ENCODE results near the gene ERFL.
A peak's percentile ranks its signal among the peaks of the same experiment; 100 is the strongest.
"Not testable (repeated sequence)": the region's sequence is repeated elsewhere in the genome, so short reads cannot be mapped to it uniquely, and the experiment has no call there.

Gene ERFL

GRCh38 chr19:41941410-41942202, 13.4 kb upstream of the ERFL start:
- DNase-seq (ENCODE audit: low spot score) = no peak

GRCh38 chr19:41940731-41941409, 12.6 kb upstream of the ERFL start:
- no peak for DNase-seq (ENCODE audit: low spot score)

GRCh38 chr19:41939861-41940730, 11.8 kb upstream of the ERFL start:
- no peak for DNase-seq (ENCODE audit: low spot score)

- not testable (repeated sequence) for DNase-seq (ENCODE audit: low spot score)
Observed at GRCh38 chr19:41939209-41939608, 11.0 kb upstream of the ERFL start.

GRCh38 chr19:41937525-41938468, 9.5 kb upstream of the ERFL start:
- DNase-seq (ENCODE audit: low spot score) = no peak

GRCh38 chr19:41936961-41937360, 8.7 kb upstream of the ERFL start:
- no peak for DNase-seq (ENCODE audit: low spot score)

GRCh38 chr19:41936416-41936850, 8.2 kb upstream of the ERFL start:
- no peak for DNase-seq (ENCODE audit: low spot score)

- no peak for DNase-seq (ENCODE audit: low spot score)
Observed at GRCh38 chr19:41935760-41936415, 7.6 kb upstream of the ERFL start.

GRCh38 chr19:41934849-41935374, 6.7 kb upstream of the ERFL start:
- DNase-seq (ENCODE audit: low spot score) = peak; percentile 65

- no peak for DNase-seq (ENCODE audit: low spot score)
Observed at GRCh38 chr19:41933693-41934426, 5.6 kb upstream of the ERFL start.

- DNase-seq (ENCODE audit: low spot score) = no peak
Observed at GRCh38 chr19:41932720-41933332, 4.6 kb upstream of the ERFL start.

- DNase-seq (ENCODE audit: low spot score) = no peak
Observed at GRCh38 chr19:41932259-41932719, 4.0 kb upstream of the ERFL start.

- DNase-seq (ENCODE audit: low spot score) = no peak
Observed at GRCh38 chr19:41930926-41931592, 2.8 kb upstream of the ERFL start.

- DNase-seq (ENCODE audit: low spot score) = no peak
Observed at GRCh38 chr19:41930322-41930722, 2.1 kb upstream of the ERFL start.

- no peak for DNase-seq (ENCODE audit: low spot score)
Observed at GRCh38 chr19:41929536-41930071, 1.4 kb upstream of the ERFL start.

GRCh38 chr19:41928754-41929535, 696 bp upstream of the ERFL start:
- DNase-seq (ENCODE audit: low spot score) = no peak

GRCh38 chr19:41927497-41928192, 604 bp downstream of the ERFL start:
- no peak for DNase-seq (ENCODE audit: low spot score)
